Endothelial cell of umbilical vein (primary cell): ENCODE results near the gene C5. TPM values are rescaled to one million over a fixed set of nuclear protein-coding genes. Genes with fewer than 3 reads are reported as not detected.

Experiments used
- BruUV-seq: library from RNA; stranded (reverse); fragments of 400-500 nt; replicated peaks from 2 replicates; lab custom pipeline; 2021; lab: Mats Ljungman, UMichigan
- CTCF ChIA-PET: fragments of 300-600, 350-600 bp; sonication (Branson Sonifier 250); formaldehyde crosslinking; loops from one replicate; lab custom pipeline; 2021; ENCODE audit warnings: antibody characterized with exemption, inconsistent platforms; lab: Charles Lee
- POLR2A ChIA-PET: fragments of 300-600, 350-600 bp; sonication (Branson Sonifier 250); formaldehyde crosslinking; loops from one replicate; lab custom pipeline; 2021; ENCODE audit warnings: antibody characterized with exemption, inconsistent platforms; lab: Charles Lee
- DNase-seq: peaks from one replicate; pipeline ENCODE4 v3.0.0-alpha.2; 2011; ENCODE audit warnings: low read depth, low spot score
- FAIRE-seq: peaks from 2 replicates; lab custom pipeline; 2011; peaks lifted over from hg19 to GRCh38; lab: Jason Lieb, UNC
- H2AFZ ChIP-seq: 2 replicates; pipeline ENCODE4 v1.6.0; 2012; ENCODE audit warnings: low read depth, low read length, control low read depth, inconsistent platforms
- H3K27ac ChIP-seq: 2 replicates; pipeline ENCODE4 v1.5.1; 2011; ENCODE audit warnings: low read depth, mild to moderate bottlenecking, control low read depth, low read length, moderate library complexity; ENCODE audit not compliant: insufficient read depth
- H3K27me3 ChIP-seq, 2 experiments: 2 replicates each; pipeline versions ENCODE4 v1.6.0 to v1.6.1; 2011; ENCODE audit warnings: low read length in 2 of 2, mixed read lengths in 1 of 2; ENCODE audit not compliant: control insufficient read depth in 2 of 2, insufficient read depth in 2 of 2
- H3K36me3 ChIP-seq, 2 experiments: 2 replicates in 1 of 2; 3 replicates in 1 of 2; pipeline ENCODE4 v1.5.1; 2011; ENCODE audit warnings: low read length in 2 of 2, mild to moderate bottlenecking in 1 of 2, moderate library complexity in 1 of 2; ENCODE audit not compliant: control insufficient read depth in 2 of 2, insufficient read depth in 2 of 2; ENCODE audit errors: extremely low read depth in 1 of 2
- H3K4me1 ChIP-seq: 3 replicates; pipeline ENCODE4 v1.5.1; 2011; ENCODE audit warnings: mild to moderate bottlenecking, low read length; ENCODE audit not compliant: control insufficient read depth, insufficient read depth; ENCODE audit errors: extremely low read depth
- H3K4me2 ChIP-seq: 2 replicates; pipeline ENCODE4 v1.6.1; 2011; ENCODE audit warnings: low read length, control low read depth, mixed read lengths; ENCODE audit not compliant: insufficient read depth
- H3K4me3 ChIP-seq, 3 experiments: fragments of 200-600 bp in 1 of 3; sonication (generic), shearing (Covaris generic) in 1 of 3; replicated peaks in 1 of 3; 2 replicates each; pipeline ENCODE4 v1.5.1; 2011 to 2016; ENCODE audit warnings: control low read depth in 3 of 3, low read length in 3 of 3, mild to moderate bottlenecking in 2 of 3, inconsistent platforms in 1 of 3, low read depth in 1 of 3, moderate library complexity in 1 of 3; ENCODE audit not compliant: insufficient read depth in 1 of 3
- H3K79me2 ChIP-seq: 2 replicates; pipeline ENCODE4 v1.6.0; 2012; ENCODE audit warnings: low read length, inconsistent platforms; ENCODE audit not compliant: control insufficient read depth, insufficient read depth
- H3K9ac ChIP-seq: replicated peaks from 2 replicates; pipeline ENCODE3; 2011; ENCODE audit warnings: low read length, control low read depth; ENCODE audit not compliant: insufficient read depth; ENCODE audit errors: extremely low read depth
- H3K9me1 ChIP-seq: replicated peaks from 3 replicates; pipeline ENCODE4 v1.6.0; 2011; ENCODE audit warnings: mild to moderate bottlenecking, low read length; ENCODE audit not compliant: control insufficient read depth, insufficient read depth; ENCODE audit errors: extremely low read depth
- H3K9me3 ChIP-seq: replicated peaks from 2 replicates; pipeline ENCODE4 v1.5.1; 2012; ENCODE audit warnings: low read length, inconsistent platforms; ENCODE audit not compliant: control insufficient read depth, insufficient read depth
- H4K20me1 ChIP-seq: replicated peaks from 2 replicates; pipeline ENCODE3; 2011; ENCODE audit warnings: mild to moderate bottlenecking, low read length; ENCODE audit not compliant: control insufficient read depth, insufficient read depth; ENCODE audit errors: extremely low read depth
- CTCF ChIP-seq, 2 donors: IDR thresholded peaks; 1 replicate in 1 of 2; 2 replicates in 1 of 2; pipeline ENCODE4 v1.5.1; 2011; ENCODE audit warnings: low read length in 2 of 2, mild to moderate bottlenecking in 2 of 2, moderate library complexity in 2 of 2, control low read depth in 1 of 2, inconsistent platforms in 1 of 2, low read depth in 1 of 2; ENCODE audit not compliant: insufficient read depth in 1 of 2; ENCODE audit errors: extremely low read depth in 1 of 2
- EZH2 ChIP-seq: IDR thresholded peaks from 2 replicates; pipeline ENCODE4 v1.6.1; 2012; ENCODE audit warnings: borderline replicate concordance, low read depth, mild to moderate bottlenecking, moderate library complexity, low read length, inconsistent platforms; ENCODE audit not compliant: severe bottlenecking
- FOS ChIP-seq: IDR thresholded peaks from 2 replicates; pipeline ENCODE4 v1.6.1; 2011; ENCODE audit warnings: mild to moderate bottlenecking, low read length, moderate library complexity, borderline replicate concordance; ENCODE audit not compliant: insufficient read depth
- GATA2 ChIP-seq: IDR thresholded peaks from 2 replicates; pipeline ENCODE4 v1.7.0; 2011; ENCODE audit warnings: low read depth, mild to moderate bottlenecking, moderate library complexity, mixed read lengths, low read length; ENCODE audit not compliant: insufficient read length, insufficient read depth
- JUN ChIP-seq: IDR thresholded peaks from 2 replicates; pipeline ENCODE4 v1.6.1; 2011; ENCODE audit warnings: borderline replicate concordance, low read depth; ENCODE audit not compliant: insufficient read length, insufficient read depth
- MAX ChIP-seq: IDR thresholded peaks from 2 replicates; pipeline ENCODE4 v1.6.1; 2011; ENCODE audit not compliant: insufficient read depth, insufficient read length
- MYC ChIP-seq: IDR thresholded peaks from one replicate; pipeline ENCODE4 v1.6.1; 2011; ENCODE audit warnings: mild to moderate bottlenecking, low read depth, low read length
- POLR2A ChIP-seq: IDR thresholded peaks from 2 replicates; pipeline ENCODE4 v1.6.1; 2012; ENCODE audit warnings: low read depth, mild to moderate bottlenecking, control low read depth, low read length
- POLR2AphosphoS5 ChIP-seq: IDR thresholded peaks from 2 replicates; pipeline ENCODE4 v1.6.1; 2012; ENCODE audit warnings: low read depth, mild to moderate bottlenecking, control low read depth, low read length, moderate library complexity; ENCODE audit not compliant: insufficient read depth
- dilution Hi-C: fragments of 300-500 bp; cut with MboI; formaldehyde crosslinking; loops from one replicate; pipeline ENCODE4 v1.15.0; 2019; ENCODE audit warnings: low sequenced_read_pairs; ENCODE audit not compliant: extremely low pct_ligation_motif_present
- intact Hi-C: fragments of 100-400 bp; cut with micrococcal nuclease; formaldehyde crosslinking; loops from one replicate; pipeline ENCODE4 v1.10.0; 2022
- polyA plus RNA-seq, 4 experiments: library from polyadenylated mRNA; depleted of rRNA in 3 of 4; stranded (reverse) in 3 of 4; unstranded in 1 of 4; fragments of >200 nt; gene quantifications; 2 replicates each; pipeline versions ENCODE4 v1.2.1 to v1.2.3, GENCODE V29; 2011 to 2012; ENCODE audit warnings: missing spikeins in 1 of 4
- total RNA-seq: library from RNA; stranded (reverse); gene quantifications from 2 replicates; pipeline ENCODE4 v1.2.3, GENCODE V29; 2021

The C5 gene
- total and polyA plus RNA-seq, 2 donors (not counting 3 experiments of a cell fraction or from before 2014, with no cell fraction given), result 0.79 to 1.6 TPM

- Histone ChIP-seq H3K4me1 (peaks cover 5% of the 10 kb centered on the region), H3K9me3 (no peaks in the 10 kb centered on the region), H2AFZ (no peak overlapping the region), H3K9me1 (no peaks in the 10 kb centered on the region), H4K20me1 (no peaks in the 10 kb centered on the region), H3K27me3 (no peaks in the 10 kb centered on the region), H3K4me3 (no peak overlapping the region), H3K36me3 (no peaks in the 10 kb centered on the region), H3K27ac (no peak overlapping the region), H3K79me2 (no peaks in the 10 kb centered on the region), H3K4me2 (no peak overlapping the region), H3K9ac (no peak overlapping the region)
- DNase-seq, result no peak
- CTCF ChIA-PET, result interaction anchor here (0.7 to 10.0 kb wide), 33 partner anchors 9 to 516 kb away, joined by 3 to 305 read pairs (median 7); partner anchors contain the start of genes CNTRL and PHF19
- POLR2A ChIA-PET, result no interaction called here
- intact Hi-C loops, result loop anchor here (1.0 to 10.0 kb wide), 5 partner anchors 45 to 420 kb away; partner anchors contain the start of gene PHF19
- BruUV-seq, result no TSS peak
- no peak for TF ChIP-seq GATA2
- TF ChIP-seq CTCF (IDR thresholded peaks at IDR 0.05; ENCODE audit: extremely low read depth in 1 of 2, insufficient read depth in 1 of 2, low read depth in 1 of 2, low read length in 2 of 2), result no peak
- no peak for TF ChIP-seq MYC
- no peak for TF ChIP-seq POLR2A
- TF ChIP-seq POLR2AphosphoS5, result no peak
- TF ChIP-seq MAX, result no peak
- no peak for TF ChIP-seq EZH2
- no peak for TF ChIP-seq FOS
- TF ChIP-seq JUN, result no peak
- FAIRE-seq, result no peak
- dilution Hi-C loops, result no loop called here
Measured at GRCh38 chr9:120980951-120981350, 69.1 kb downstream of the C5 start.
